GM21619 (cell line): ENCODE measurements around the gene F9.
"Not testable (repeated sequence)": the region's sequence is repeated elsewhere in the genome, so short reads cannot be mapped to it uniquely, and the experiment has no call there.

Source experiments
- ATAC-seq: cut with Tn5 transposase; IDR thresholded peaks from one replicate; pipeline ENCODE4 v1.9.1; 2021; ENCODE audit not compliant: unreplicated experiment

F9 gene

DNA sequence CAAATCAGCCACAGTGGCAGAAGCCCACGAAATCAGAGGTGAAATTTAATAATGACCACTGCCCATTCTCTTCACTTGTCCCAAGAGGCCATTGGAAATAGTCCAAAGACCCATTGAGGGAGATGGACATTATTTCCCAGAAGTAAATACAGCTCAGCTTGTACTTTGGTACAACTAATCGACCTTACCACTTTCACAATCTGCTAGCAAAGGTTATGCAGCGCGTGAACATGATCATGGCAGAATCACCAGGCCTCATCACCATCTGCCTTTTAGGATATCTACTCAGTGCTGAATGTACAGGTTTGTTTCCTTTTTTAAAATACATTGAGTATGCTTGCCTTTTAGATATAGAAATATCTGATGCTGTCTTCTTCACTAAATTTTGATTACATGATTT lies at the start of gene F9:
Gene F9 (plus strand): TSS at position 190 of the 400 bp plus-strand sequence. CDS start 26 bp downstream, at position 216.
- ATAC-seq, result no peak

DNA sequence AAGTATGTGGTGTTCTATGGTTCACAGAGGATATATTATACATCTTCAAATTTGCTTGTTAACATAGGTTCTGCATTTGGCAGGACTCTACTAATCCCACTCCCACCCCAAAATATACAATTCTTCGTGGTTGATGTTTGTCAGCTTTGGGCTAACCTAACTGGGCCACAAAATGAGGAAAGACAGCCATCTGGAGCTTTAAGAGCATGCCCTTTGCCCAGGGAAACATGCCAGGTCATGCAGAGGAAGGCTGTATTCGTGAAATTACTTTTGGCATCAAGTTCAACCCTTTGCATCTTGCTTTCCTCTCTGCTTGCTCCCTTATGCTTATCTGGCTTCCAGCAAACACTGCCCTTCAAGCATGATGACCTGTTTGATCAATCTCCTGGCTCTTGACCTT lies 46.8 kb upstream of the F9 start:
- no peak for ATAC-seq

DNA sequence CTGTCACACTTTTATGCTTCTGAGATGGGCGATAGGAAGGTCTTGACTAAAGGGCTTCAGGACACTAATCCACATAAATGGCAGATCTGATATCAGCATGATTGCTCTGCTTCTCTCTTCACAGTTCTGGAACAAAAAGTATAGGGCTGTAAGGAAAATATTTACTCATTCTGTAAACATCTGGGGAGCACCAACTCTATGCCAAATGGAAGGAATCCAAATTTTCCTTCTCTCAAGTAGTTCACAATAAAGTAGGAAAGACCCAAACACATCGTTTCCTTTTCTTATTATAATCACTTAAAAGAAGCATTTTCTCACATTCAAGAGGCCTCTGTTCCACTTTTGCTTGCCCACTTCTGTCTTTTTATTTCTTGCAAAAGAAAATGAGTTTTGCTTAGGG lies 45.9 kb upstream of the F9 start:
- no peak for ATAC-seq

DNA sequence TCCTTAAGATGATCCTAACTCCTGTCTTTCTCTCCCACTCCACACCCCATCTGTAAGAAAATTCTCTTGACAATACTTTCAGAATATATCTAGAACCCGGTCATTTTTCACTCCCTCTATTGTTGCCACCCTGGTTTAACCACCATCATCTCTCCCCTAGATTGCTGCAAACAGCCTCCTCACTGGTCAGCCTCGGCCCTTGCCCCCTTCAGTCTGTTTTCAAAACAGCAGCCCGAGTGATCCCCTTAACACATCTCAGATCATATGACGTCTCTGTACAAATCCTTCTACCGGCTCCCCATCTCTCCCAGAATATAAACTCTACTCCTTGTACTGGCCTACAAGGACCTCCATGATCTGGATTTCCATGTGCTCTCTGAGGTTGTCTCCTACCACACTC lies 35.2 kb upstream of the F9 start:
- no peak for ATAC-seq

DNA sequence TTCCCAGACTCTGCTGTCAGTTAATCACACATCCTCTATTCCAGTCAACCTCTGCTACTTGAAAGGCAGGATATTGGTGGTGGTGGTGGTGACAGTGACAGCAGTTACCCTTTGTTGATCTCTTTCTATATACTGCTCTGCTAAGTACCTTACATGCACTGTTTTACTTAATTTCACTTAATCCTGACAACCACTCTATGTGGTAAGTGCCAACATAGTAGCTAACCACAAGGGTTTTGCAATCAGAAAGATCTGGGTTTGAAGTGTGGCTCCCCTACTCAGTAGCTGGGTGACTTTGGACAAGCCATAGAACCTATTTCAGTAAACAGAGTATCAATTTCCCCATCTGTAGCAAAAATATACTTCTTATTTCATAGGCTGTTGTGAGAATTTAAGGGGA lies 24.2 kb upstream of the F9 start:
- no peak for ATAC-seq

DNA sequence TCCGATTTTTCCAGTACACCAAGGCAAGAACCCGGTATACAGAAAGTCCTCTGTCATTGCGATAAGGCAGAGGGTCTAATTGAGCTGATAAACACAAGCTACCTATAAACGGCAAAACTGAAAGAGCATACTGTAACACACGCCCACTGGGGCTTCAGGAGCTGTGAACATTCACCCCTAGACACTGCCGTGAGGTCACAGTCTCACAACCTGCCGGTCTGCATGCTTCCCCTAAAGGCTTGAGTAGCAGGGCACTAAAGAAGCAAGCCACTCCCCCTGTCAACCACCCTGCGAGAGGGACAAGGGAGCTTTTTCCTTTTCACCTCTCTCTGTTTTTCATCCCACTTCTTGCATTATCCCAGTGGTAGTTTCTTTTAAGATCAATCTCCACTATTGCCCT lies 22.4 kb upstream of the F9 start:
- no peak for ATAC-seq

DNA sequence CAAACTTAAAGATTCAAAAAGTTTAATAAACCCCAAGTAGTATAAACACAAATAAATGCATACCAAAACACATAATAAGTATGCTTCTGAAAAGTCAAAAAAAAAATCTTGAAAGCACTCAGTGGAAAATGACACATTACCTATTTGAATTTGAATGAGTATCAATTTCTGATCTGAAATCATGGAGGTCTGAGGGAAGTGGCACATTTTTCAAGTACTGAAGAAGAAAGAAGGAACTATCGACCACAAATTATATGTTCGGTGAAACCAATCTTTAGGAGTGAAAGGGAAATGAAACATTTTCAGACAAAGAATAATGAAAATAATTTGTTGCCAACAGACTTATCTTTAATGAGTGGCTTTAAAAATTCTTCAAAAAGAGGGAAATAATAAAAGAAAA lies 12.1 kb upstream of the F9 start:
- no peak for ATAC-seq

DNA sequence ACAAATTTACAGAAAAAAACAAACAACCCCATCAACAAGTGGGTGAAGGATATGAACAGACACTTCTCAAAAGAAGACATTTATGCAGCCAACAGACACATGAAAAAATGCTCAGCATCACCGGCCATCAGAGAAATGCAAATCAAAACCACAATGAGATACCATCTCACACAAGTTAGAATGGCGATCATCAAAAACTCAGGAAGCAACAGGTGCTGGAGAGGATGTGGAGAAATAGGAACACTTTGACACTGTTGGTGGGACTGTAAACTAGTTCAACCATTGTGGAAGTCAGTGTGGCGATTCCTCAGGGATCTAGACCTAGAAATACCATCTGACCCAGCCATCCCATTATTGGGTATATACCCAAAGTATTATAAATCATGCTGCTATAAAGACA lies 1.7 kb upstream of the F9 start:
- not testable (repeated sequence) for ATAC-seq

DNA sequence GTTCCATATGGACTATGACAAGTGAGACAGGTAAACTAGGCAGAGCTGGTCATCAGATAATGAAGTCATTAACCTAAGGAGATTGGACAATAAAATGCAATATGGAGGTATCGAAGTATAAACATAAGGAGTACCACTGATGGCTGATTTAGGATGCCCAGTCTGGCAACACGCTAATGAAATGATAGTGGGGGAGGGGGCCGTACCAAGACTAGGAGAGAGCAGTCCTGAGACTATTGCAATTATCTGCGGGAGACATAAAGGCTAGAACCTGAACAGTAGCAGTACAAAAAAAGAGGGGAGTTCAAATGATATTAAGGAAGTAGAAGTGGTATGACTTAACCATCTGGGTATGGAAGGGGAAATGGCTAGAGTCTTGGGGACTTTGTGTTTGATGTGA lies 2.3 kb downstream of the F9 start:
- no peak for ATAC-seq

DNA sequence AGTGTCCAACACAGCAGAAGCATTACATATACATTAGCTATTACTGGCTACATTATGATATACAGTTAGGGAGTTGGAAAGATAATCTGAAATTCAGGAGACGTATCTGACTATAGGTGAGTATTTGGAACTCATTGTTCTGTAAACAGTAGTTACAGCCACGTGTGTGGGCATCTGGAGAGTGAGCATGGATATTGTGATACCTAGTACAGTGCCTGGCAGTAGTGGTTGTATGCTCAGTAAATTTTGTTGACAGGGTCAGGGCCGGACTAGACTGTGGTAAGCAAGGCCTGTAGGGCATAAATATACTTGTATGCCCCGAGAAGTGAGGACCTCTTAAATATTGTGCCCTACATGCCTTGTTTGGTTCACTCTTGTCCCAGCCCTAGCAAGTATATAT lies 2.9 kb downstream of the F9 start:
- no peak for ATAC-seq

DNA sequence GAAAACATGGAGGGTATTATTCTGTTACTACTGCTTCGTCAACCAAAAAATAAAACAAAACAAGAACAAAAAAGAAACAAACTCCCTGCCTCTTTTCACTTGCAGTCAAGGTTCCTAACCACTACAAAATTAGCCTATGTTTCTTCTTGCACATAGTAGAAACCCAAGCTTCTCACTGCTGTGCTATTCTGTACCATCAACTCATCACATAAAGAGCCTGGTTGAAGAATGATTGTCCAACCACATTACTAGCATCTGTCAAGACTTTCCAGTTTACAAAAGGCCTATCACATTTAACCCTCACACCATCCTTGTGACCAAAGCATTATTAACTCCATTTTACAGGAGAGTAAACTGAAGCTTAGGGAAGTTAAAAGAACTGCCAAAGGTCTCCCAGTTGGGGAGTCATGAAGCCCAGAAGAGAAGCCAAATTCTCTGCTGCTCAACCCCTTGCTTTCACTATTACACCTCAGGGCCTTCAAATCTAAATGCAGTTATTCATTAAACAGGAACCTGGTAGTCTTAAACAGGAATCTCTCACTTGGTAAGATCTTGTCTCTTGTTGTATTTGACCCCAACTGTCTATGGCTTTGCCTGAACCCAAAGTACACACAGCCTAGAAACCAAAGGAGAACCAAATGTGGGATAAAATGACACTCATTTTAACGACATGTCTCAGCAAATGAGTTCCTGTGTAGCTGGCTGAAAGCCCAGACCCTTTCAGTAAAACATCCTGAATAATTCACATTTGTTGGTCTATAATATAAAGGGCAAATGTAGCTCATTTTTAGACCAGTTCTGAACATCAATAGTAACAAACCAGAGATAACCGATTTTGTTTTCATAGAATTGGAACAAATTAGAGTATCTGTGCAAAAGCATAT lies 8.6 kb downstream of the F9 start:
- ATAC-seq, result peak; percentile 92

DNA sequence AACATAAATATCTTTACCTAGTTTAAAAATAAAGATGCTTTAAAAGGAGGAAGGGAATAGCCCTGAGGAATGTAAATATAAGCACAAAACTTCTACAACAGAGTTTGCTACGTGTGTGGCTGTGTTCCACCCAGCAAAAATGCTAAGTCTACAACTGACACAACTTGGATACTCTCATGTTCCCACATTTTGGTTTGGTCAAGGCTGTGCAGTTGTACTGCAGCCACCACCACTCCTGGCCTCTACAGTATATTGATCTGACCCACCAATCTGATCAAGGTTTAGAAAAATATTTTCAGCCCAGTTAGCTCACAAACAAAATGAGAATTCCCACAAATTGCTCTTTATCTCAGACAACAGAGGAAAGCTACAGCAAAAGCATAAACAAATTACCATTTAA lies 12.1 kb downstream of the F9 start:
- no peak for ATAC-seq

DNA sequence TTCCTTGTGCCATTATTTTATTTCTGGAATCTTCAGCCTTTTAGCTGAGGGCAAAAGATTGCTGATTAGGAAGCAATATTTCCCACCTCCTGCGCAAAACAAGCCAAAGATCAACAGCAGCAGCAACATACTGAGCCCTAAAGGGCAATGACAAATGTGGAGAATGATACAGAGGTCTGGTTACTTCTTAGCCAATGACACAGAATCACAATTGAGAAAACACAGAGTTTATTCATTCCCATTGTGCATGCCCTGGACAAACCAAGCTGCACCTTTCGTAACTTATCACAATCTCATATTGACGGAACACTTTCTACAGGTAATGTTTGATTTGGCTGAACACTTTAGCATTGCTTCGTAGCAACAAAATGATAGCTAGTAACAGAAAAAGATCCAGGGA lies 13.4 kb downstream of the F9 start:
- no peak for ATAC-seq

DNA sequence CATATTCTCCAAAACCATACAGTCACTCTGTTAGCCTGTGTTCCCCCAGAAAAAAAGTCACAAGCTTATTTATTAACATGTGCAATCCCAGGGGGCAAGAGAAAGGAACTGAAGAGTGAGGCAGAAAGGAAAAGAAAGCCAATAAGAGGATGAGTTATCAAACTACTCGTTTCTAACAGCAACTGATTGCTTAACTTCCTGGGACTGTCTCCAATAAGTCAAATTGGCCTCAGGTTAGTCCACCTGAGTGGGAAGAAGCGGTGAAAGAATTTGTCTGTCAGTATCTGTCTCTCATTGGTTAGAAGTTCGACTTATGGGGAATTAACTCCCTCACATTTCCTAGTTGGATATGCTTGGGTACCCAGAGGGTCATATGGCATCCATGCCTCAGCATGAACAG lies 14.1 kb downstream of the F9 start:
- ATAC-seq, result no peak

DNA sequence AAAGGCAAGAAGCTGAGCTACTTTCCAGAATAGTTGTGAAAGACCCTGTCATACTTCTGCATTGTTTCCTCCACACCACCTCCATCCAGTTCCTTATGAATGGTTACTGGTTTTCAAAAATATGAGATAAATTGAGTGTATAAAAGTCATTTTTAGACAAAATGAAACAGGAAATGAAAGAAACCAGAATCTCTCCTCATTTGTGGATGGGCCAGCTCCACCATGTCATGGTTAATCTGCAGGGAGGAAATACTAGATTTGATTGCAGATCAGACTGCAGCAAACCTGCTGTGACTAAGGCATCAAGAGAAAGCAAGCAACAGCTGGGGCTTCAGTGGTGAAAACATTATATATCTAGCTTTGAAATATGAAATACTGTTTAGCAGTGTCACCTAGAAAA lies 23.8 kb downstream of the F9 start:
- ATAC-seq, result peak; percentile 26

DNA sequence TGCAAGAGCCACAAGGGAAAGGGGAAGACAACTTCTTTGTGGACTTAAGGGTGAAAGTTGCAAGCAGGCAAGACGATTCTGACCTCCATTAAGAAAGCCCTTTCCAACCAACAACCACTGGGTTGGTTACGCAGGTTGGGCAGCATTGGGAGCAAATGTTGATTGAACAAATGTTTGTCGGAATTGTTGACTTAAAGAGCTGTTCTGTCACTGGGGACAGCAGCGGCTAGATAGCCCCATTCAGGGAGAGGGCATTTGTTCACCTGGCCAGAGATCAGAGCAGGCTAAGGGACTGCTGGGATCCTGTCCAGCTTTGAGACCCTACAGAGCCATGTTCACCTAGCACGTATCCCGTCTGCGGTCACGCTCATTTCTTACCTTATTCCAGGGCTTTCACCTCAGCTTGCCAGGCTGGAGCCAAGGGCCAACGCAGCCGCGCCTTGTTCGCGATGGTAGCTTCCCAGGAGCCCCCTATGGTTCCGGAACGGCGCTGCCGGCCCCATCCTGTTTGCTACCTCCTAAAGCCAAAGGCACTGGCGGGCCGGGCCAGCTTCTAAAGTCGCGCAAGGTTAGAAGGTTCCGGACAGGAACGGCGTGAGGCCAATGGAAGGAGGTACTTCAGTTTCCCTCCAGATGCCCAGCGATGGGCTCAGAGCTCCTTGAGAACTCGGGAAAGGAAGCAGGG lies 24.6 kb downstream of the F9 start:
- no peak for ATAC-seq

DNA sequence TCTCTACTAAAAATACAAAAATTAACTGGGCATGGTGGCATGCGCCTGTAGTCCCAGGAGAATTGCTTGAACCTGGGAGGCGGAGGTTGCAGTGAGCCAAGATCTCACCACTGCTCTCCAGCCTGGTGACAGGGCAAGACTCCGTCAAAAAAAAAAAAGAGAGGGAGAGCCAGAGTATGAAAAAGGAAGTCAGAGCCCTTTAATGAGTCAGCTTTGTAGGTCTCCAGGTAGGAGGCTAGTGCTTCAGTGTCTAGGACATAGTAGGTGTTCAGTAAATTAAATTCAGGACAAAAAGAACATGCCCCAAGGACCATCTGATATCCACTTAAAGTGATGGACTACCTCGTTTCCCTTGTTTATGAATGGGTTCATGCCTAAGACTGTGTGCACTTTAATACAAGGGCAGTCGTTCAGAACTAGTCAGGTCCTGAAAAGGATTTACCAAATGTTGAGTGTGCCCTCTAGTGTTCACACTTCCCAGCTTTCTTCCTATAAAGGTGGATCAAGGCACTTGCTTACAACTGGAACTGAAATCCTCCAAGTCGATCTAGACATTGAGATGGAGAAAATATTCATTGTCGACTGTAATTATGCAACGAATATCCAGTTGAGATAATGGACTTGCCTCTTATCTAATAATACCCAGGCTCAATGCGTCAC lies 29.0 kb downstream of the F9 start:
- peak; percentile 91 for ATAC-seq

DNA sequence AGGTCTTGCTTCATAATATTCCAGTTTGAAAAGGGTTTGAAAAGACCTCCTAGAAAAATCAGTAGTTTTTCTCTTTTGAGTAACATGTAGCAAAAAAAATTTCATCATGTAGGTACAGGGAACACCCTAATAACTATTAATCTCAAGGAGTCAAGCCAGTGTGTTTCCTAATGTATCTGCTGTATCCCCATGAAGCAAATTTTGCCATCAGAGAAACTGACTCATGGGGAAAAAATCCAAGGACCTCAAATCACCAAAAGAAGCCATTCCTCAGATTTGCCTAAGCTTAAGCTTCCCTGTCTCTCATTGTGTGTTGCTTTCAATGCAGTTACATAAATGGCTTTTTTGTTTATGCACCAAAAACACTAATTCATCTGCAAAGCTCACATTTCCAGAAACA lies 29.7 kb downstream of the F9 start:
- ATAC-seq, result no peak

DNA sequence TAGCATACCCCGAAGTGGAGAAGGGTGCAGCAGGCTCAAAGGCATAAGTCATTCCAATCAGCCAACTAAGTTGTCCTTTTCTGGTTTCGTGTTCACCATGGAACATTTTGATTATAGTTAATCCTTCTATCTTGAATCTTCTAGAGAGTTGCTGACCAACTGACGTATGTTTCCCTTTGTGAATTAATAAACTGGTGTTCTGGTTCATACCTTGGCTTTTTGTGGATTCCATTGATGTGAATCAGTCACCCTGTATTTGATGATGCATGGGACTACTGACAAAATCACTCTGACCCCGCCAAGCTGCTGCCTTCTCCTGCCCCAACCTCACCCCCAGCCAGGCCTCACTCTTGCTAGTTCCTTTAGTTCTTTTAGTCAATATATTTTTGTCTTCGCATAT lies 32.7 kb downstream of the F9 start:
- no peak for ATAC-seq

DNA sequence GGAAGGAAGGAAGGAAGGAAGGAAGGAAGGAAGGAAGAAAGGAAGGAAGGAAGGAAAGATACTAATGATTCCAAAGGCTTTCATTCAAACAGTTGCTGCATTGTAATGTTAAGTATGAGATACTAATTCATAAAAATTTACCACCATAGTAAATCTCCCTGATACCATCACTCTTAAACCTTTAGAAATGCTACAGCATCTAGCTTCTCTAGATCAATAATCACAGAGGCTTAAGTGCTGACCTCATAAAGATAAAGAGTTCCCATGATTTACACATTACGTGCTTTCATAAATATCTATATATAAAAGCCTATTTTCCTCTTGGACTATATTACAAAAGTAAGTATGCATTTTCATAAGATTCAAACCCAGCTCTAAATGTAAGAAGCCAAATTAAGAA lies 36.4 kb downstream of the F9 start:
- ATAC-seq, result no peak

DNA sequence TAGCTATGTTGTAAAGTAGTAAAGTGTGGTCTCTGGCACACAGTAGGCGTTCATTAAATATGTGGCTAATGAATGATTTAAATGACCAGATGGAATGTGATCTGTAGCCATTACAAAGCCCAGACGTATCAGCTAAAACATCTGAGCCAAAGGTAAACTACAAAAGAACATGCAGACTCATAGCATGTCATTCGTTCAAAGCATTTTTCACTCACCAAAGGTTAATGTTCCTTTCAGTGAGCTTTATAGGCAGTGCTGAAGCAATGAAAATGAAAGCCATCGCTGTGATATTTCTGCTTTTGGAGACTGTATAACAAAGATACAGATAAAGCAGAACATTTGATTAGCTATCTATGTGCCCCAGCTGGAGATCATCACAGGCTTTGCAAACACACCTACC lies 50.5 kb downstream of the F9 start:
- ATAC-seq, result no peak

DNA sequence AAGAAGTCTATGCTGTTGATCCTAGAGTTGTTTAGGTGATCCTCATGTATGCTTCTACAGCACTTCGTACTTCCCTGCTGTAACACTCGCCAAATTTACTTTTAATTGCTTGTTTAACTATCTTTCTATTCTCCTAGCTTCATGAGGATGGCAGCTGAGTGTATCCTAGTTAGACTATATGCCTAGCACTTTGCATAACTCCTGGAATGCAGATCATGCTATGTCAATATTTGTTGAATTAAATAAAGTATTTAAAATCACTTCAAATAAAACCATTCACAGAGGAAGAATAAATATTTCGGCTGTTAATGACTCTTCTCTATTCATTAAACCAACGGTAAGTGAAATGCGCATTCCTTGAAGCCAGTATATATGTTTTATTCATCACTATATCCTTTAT lies 55.1 kb downstream of the F9 start:
- no peak for ATAC-seq
